C4-2B (cell line): ENCODE results near the gene CABLES1.
A peak's percentile ranks its signal among the peaks of the same experiment; 100 is the strongest.
"Not testable (repeated sequence)": the region's sequence is repeated elsewhere in the genome, so short reads cannot be mapped to it uniquely, and the experiment has no call there.

Source experiments
- H3K27ac ChIP-seq: fragments of 450-650 bp; 2 replicates; pipeline ENCODE4 v1.5.1; 2017
- CTCF ChIP-seq: fragments of 450-650 bp; conservative IDR thresholded peaks from 2 replicates; pipeline ENCODE4 v1.5.1; 2017; ENCODE audit warnings: mild to moderate bottlenecking
- ZFX ChIP-seq: fragments of 450-650 bp; IDR thresholded peaks from 2 replicates; pipeline ENCODE4 v1.6.1; 2017

Gene CABLES1

GRCh38 chr18:23237524-23238151, 102.4 kb downstream of the CABLES1 start:
- H3K27ac ChIP-seq, result peak overlapping the region; percentile 77
- peak; percentile 34; the same call in 1 of the 2 replicates for TF ChIP-seq ZFX
- no peak; the same call in 1 of the 2 replicates for TF ChIP-seq CTCF

- TF ChIP-seq CTCF, result no peak
- no peak for TF ChIP-seq ZFX
Observed at GRCh38 chr18:23238152-23238531, 102.9 kb downstream of the CABLES1 start.

GRCh38 chr18:23238651-23239349, 103.5 kb downstream of the CABLES1 start:
- TF ChIP-seq ZFX, result no peak
- no peak for TF ChIP-seq CTCF
- peak overlapping the region; percentile 77 for H3K27ac ChIP-seq

More at GRCh38 chr18:23238152-23238531, 102.9 kb downstream of the CABLES1 start:
- peak overlapping the region; percentile 77 for H3K27ac ChIP-seq

- peak overlapping the region; percentile 77; the same call in 1 of the 2 replicates for H3K27ac ChIP-seq
- TF ChIP-seq ZFX, result no peak
- TF ChIP-seq CTCF, result no peak
Observed at GRCh38 chr18:23239350-23239692, 104.0 kb downstream of the CABLES1 start.

- TF ChIP-seq ZFX (no peak), CTCF (no peak)
- no peak overlapping the region for H3K27ac ChIP-seq
Observed at GRCh38 chr18:23239885-23240608, 104.8 kb downstream of the CABLES1 start.

GRCh38 chr18:23240609-23240930, 105.3 kb downstream of the CABLES1 start:
- H3K27ac ChIP-seq, result no peak overlapping the region
- TF ChIP-seq CTCF (no peak), ZFX (no peak)

GRCh38 chr18:23241833-23242496, 106.7 kb downstream of the CABLES1 start:
- H3K27ac ChIP-seq, result not testable (repeated sequence)
